HUES48 (cell line): ENCODE measurements around the gene TLNRD1.

Experiments
- H3K27ac ChIP-seq: one replicate; pipeline ENCODE4 v1.7.0; 2013; ENCODE audit warnings: low read depth, low read length, inconsistent platforms
- H3K27me3 ChIP-seq: 2 replicates; pipeline ENCODE4 v1.6.1; 2013; ENCODE audit warnings: mild to moderate bottlenecking, low read length; ENCODE audit not compliant: control insufficient read depth, insufficient read depth
- H3K36me3 ChIP-seq: 2 replicates; pipeline ENCODE4 v1.6.1; 2013; ENCODE audit warnings: low read length; ENCODE audit not compliant: control insufficient read depth, insufficient read depth
- H3K4me1 ChIP-seq: 2 replicates; pipeline ENCODE4 v1.6.1; 2013; ENCODE audit warnings: mild to moderate bottlenecking, low read length; ENCODE audit not compliant: control insufficient read depth, insufficient read depth
- H3K4me3 ChIP-seq: 2 replicates; pipeline ENCODE4 v1.5.1; 2013; ENCODE audit warnings: mild to moderate bottlenecking, low read depth, low read length
- H3K9ac ChIP-seq: 2 replicates; pipeline ENCODE4 v1.6.1; 2013; ENCODE audit warnings: mild to moderate bottlenecking, low read depth, low read length, moderate library complexity
- H3K9me3 ChIP-seq: 2 replicates; pipeline ENCODE4 v1.6.1; 2013; ENCODE audit warnings: low read length; ENCODE audit not compliant: control insufficient read depth, insufficient read depth

Gene TLNRD1

GRCh38 chr15:81015621-81016488 lies 15.1 kb downstream of the TLNRD1 start:
- Histone ChIP-seq H3K4me3 (no peak overlapping the region), H3K27ac (no peak overlapping the region), H3K9ac (no peak overlapping the region), H3K36me3 (no peaks in the 10 kb centered on the region), H3K4me1 (no peaks in the 10 kb centered on the region), H3K27me3 (no peaks in the 10 kb centered on the region), H3K9me3 (no peaks in the 10 kb centered on the region)

GRCh38 chr15:81016489-81017068 lies 15.9 kb downstream of the TLNRD1 start:
- Histone ChIP-seq H3K27me3 (no peaks in the 10 kb centered on the region), H3K4me1 (no peaks in the 10 kb centered on the region), H3K4me3 (no peak overlapping the region), H3K9me3 (no peaks in the 10 kb centered on the region), H3K36me3 (no peaks in the 10 kb centered on the region), H3K27ac (no peak overlapping the region), H3K9ac (no peak overlapping the region)

GRCh38 chr15:81018197-81018596 lies 17.5 kb downstream of the TLNRD1 start:
- Histone ChIP-seq H3K4me3 (no peak overlapping the region), H3K27me3 (no peaks in the 10 kb centered on the region), H3K36me3 (no peaks in the 10 kb centered on the region), H3K4me1 (peaks cover under 1% of the 10 kb centered on the region), H3K9ac (no peak overlapping the region), H3K27ac (no peak overlapping the region), H3K9me3 (no peaks in the 10 kb centered on the region)

- no peak overlapping the region for H3K27ac ChIP-seq
- H3K4me1 ChIP-seq, result peaks cover 13% of the 10 kb centered on the region
- H3K36me3 ChIP-seq, result no peaks in the 10 kb centered on the region
- no peak overlapping the region for H3K9ac ChIP-seq
- H3K4me3 ChIP-seq, result no peak overlapping the region
- no peaks in the 10 kb centered on the region for H3K9me3 ChIP-seq
- H3K27me3 ChIP-seq, result no peaks in the 10 kb centered on the region
Measured at GRCh38 chr15:81021321-81021720, 20.6 kb downstream of the TLNRD1 start.

GRCh38 chr15:81023483-81024264 lies 23.0 kb downstream of the TLNRD1 start:
- Histone ChIP-seq H3K9ac (peak overlapping the region; percentile 10; the same call in 1 of the 2 replicates), H3K27me3 (no peaks in the 10 kb centered on the region), H3K4me1 (peaks cover 15% of the 10 kb centered on the region), H3K36me3 (no peaks in the 10 kb centered on the region), H3K9me3 (no peaks in the 10 kb centered on the region), H3K27ac (peak overlapping the region; percentile 17), H3K4me3 (no peak overlapping the region)

GRCh38 chr15:81024265-81024872 lies 23.6 kb downstream of the TLNRD1 start:
- Histone ChIP-seq H3K4me1 (peaks cover 17% of the 10 kb centered on the region), H3K36me3 (no peaks in the 10 kb centered on the region), H3K9ac (no peak overlapping the region), H3K27me3 (no peaks in the 10 kb centered on the region), H3K4me3 (no peak overlapping the region), H3K27ac (no peak overlapping the region), H3K9me3 (no peaks in the 10 kb centered on the region)

- Histone ChIP-seq H3K9me3 (no peaks in the 10 kb centered on the region), H3K9ac (no peak overlapping the region), H3K36me3 (no peaks in the 10 kb centered on the region), H3K27ac (no peak overlapping the region), H3K27me3 (no peaks in the 10 kb centered on the region), H3K4me3 (no peak overlapping the region), H3K4me1 (peaks cover 17% of the 10 kb centered on the region)
Measured at GRCh38 chr15:81024936-81025335, 24.2 kb downstream of the TLNRD1 start.

GRCh38 chr15:81025721-81026370 lies 25.1 kb downstream of the TLNRD1 start:
- Histone ChIP-seq H3K27me3 (no peaks in the 10 kb centered on the region), H3K4me1 (peaks cover 17% of the 10 kb centered on the region), H3K27ac (no peak overlapping the region), H3K9me3 (no peaks in the 10 kb centered on the region), H3K9ac (no peak overlapping the region), H3K4me3 (no peak overlapping the region), H3K36me3 (no peaks in the 10 kb centered on the region)

- no peaks in the 10 kb centered on the region for H3K36me3 ChIP-seq
- H3K4me3 ChIP-seq, result no peak overlapping the region
- no peak overlapping the region for H3K27ac ChIP-seq
- no peaks in the 10 kb centered on the region for H3K9me3 ChIP-seq
- H3K4me1 ChIP-seq, result peaks cover 17% of the 10 kb centered on the region
- H3K9ac ChIP-seq, result no peak overlapping the region
- no peaks in the 10 kb centered on the region for H3K27me3 ChIP-seq
Measured at GRCh38 chr15:81026836-81027599, 26.3 kb downstream of the TLNRD1 start.
